Inflammatory macrophage treated with lipopolysaccharide for 4 hours (primary cell): ENCODE data around the gene ANKIB1.

Experiments used
- DNase-seq: peaks from one replicate; pipeline ENCODE4 v3.0.0-alpha.2; 2020

The ANKIB1 gene

DNA sequence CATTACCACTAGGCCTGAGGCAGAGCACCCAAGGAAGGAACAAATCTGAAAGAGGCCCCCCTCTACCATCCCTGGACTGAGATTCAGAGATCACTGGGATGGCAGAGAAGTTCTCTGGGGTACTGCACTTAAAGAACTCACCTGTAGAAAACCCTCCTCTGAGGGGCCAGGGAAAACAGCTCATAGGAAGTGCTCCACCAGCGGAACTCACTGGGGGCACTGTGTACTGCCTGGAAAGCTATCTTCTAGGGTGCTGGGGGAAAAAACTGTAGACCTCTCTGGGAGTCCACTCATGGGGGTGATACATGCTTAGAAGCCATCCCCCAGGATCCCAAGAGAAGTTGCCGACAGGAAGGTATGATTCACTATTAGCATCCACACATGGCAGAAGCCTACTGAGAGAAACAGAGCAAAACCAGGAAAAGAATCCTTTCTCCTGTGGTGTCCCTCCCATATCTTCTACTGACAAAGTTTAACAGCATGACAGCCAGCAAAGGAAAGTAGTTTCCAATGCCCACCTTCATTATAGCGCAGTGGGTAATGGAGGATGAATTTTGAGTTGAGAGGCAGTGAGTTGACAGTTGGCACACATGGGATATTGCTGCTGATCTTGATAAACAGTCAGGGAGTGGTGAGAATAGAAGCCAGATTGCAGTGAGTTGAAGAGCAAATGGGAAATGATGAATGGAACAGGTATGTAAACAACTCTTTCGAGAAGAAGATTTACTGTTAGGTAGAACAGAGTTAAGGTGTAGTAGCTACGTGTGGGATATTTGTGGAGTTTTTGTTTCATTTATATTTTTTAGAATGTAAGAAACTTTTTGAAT is 20.9 kb downstream of the ANKIB1 start:
- no peak for DNase-seq

DNA sequence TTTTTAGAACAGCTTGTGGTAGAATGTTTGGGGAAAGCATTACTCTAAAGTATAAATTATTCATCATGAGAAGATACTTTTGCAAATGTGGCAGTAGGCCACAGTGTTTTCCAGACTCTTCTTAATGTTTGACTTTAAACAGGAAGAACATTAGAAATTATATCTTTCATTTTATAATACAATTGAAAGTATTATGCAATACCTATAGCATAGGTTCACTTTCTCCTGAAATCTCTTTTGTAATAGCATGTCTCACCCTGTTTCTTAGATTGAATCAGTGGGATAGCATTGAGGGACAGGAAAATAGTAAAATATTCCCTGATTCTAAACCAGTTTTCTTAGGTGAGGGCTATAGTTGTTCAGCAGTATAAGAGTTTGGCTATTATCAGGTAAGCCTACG is 23.1 kb downstream of the ANKIB1 start:
- no peak for DNase-seq

DNA sequence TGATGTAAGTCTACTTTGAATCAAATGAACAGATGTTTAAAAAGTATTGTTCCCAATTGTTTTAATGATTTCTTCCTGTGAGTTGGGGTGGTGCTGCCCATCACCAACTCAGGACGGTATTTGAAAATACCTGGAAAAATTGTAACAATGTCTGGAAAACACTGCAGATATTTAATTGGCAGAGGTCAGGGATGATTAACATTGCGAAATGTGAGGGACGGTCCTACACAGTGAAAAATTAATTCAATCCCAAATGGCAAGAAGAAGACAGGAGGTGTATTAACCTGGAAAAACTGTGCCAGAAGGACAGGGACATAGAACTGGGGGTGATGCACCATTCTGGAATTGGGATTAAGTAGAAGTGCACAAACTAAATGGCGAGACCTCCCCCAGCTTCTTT is 29.6 kb downstream of the ANKIB1 start:
- no peak for DNase-seq

DNA sequence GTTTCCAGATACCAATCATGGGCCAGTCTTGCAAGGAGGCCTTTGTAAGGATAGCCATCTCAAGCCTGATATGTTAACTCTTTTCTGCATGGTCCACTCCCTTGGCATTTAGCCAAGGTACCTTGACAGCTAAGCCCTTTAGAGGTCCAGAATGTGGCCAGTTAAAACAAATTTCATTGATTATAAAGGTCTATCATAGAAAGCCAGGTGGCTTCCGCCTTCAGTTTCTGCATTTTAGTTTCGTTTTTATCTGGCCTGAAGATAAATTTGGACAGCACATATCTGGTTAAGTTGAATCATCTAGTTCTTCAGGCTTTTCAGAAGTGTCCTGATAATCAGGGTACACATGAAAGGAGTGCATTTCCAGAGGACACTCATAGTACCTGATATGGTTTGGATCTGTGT is 30.7 kb downstream of the ANKIB1 start:
- DNase-seq = no peak

DNA sequence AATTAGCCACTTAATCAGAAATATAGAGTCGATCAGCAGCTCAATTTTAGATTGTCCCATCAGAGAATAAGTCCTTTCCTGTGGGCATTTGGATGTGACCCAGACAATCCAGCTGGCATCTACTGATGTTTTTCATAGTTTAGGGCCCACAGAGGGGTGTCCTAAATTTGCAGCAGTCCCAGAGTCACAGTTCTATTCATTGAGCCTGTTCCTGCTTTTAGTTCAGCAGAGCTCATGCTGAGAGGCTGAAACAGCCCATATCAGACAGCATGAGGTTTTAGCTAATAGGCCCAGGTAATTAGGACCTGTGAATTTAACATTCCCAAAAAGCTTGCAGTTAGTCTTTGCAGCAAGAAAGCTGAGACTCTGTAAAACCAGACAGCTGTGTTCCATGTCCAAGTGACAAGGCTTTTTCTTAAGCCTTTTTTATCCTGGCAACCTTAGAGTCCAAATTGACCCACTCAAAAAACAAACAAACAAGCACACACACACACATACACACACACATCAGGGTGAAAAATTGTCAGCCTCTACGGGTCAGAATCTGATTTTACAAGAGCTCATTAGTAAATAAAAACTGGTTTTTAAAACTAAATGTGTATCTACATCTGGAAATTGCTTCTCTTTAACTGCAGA is 33.7 kb downstream of the ANKIB1 start:
- DNase-seq = no peak

DNA sequence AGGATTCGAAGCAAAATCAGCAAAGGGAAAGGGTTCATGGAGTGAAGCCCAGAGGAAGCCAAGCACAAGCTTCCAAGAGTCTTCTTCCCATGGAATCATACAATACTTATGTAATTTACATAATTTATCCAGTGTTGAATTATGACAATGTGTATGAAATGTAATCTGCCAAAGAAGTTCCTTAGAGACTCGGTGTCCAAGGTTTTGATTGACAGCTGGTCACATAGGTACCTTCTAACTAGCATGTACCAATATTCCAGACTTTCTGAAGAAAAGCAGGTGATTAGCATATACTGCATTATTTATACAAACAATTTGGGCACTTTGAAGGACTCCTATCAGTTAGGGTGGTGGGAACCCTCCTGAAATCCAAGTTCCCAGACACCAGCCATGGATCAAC is 35.3 kb downstream of the ANKIB1 start:
- no peak for DNase-seq

DNA sequence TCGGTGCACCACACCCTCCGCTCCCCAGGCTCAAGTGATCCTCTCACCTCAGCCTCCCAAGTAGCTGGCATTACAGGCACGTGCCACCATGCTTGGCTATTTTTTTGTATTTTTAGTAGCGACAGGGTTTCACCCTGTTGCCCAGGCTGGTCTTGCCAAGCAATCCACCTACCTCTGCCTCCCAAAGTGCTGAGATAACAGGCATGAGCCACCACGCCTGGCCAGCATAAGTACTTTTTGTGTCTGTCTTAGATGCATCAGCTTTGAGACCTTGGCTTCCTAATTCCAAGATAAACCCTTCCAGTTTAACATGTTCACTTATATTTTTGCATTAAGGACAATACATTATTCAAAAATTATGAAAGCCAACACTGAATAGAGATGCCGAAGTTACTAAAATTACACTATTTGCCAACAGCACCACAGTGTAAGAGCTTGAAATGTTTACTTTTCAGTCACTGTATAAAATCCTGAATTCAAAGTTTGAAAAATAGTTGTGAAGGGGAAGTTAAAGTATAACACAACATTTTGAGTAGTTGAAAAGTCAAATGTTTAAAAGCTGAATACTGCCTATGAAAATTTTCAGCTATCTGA is 36.5 kb downstream of the ANKIB1 start:
- DNase-seq = no peak

DNA sequence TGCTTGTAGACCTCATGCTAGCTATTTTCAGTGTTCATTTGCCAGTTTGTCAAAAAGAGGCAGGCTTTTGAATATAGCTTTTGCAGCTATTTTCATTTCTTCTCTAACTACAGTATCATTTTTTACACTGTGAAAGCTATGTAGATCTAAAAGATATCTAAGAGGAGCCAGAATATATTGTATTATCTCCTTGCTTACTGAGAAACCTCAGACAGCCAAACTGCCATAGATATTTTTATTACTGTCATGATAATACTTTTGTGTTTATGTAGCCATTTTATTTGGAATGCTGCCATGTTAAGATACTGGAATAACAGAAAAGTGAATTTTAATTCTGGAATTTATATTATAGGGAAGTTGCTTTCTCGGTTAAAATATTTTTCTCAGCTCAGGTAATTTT is 37.2 kb downstream of the ANKIB1 start:
- DNase-seq = no peak

DNA sequence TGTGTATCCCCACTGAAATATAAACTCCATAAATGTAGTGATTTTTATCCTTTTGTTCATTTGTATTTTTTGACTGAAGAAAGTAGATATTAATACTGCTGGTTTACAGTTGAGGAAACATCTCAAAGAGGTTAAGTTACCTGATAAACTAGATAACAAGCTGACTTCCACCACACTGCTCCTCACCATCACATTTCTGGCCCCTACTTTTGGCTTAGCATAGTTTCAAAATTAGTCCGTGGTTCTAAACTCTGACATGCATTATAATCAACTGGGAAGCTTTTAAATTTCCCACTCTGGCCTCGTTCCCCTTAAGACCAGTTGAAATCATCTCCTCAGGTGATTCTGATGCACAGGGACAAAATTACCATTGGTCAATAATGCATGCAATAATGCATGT is 43.5 kb downstream of the ANKIB1 start:
- no peak for DNase-seq

DNA sequence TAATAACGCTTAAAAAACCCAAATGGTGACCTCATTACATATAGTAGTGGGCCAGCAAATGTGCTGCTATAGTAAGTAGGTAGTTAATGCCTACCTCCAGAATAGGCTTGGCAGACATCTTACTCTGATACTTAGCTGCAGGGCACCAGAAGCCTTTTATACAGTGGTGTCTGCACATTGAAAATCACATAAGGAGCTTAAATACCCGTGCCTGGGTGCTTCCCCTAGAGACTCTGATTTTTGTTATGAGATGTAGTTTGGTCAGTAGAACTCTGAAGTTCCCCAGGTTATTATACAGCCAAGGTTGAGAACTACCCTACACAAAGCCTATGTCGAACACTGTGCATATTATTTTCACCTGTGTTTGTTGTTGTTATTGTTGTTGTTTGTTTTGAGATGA is 47.2 kb downstream of the ANKIB1 start:
- DNase-seq = no peak

DNA sequence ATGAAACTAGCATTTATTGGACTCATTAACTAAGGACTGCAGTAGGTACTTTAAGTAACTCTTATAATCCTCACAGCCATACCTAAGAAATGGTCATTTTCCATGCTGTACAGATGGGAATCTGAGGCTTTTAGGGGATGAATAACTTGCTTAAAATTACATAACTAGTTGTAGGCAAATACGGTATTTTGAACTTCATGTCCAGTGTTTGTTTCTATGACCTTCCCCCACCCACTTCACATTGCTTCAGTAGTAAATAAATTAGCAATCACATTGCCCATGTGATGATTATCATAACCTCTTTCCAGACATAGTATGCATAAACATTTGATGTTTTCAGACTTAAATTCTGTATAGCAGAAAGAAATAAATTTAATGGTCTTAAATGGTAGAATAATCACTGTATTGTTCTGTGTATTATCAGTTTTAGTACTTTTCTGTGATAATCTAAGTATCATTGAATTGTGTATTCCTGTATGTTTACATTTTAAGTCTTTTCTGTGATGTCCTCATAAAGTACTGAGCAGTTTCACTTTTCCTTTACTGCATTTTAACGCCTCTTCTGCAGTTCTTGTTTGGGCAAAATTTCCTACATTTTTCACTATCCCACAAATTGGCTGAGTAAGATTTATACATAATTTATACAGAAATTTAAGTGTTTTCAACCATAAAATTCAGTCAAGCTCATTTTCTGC is 48.3 kb downstream of the ANKIB1 start:
- DNase-seq = peak; percentile 35

DNA sequence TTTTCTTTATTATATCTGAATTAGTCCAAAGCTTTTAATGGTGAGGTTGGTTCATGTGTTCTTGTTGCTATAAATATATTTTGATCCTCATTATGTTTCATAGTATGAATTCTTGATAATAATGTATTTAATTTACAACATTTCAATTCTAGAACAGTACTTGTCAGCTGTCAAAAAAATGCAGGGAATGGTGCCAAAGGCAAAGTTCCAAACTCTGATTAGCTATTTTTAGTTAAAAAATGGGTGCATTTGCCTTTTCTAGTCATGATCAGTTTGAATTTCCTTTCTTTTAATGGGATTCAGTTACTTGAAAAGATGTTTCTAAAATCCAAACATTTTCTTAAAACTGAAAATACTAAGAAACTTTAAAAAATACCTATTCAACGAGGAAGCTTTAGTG is 49.6 kb downstream of the ANKIB1 start:
- no peak for DNase-seq

DNA sequence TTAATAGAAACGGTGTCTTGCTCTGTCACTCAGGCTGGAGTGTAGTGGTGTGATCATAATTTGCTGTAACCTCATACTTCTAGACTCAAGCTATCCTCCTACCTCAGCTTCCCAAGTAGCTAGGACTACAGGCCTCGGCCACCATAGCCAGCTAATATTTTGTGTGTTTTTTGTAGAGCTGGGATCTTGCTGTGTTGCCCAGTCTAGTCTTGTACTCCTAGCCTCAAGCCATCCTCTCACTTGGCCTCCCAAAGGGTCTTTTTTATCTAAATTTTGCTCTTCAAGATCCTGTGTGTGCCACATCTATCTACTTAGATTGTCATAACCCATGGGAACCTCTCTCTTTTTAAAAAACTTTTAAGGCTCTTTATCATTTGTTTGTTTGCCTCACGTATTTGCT is 50.5 kb downstream of the ANKIB1 start:
- no peak for DNase-seq

DNA sequence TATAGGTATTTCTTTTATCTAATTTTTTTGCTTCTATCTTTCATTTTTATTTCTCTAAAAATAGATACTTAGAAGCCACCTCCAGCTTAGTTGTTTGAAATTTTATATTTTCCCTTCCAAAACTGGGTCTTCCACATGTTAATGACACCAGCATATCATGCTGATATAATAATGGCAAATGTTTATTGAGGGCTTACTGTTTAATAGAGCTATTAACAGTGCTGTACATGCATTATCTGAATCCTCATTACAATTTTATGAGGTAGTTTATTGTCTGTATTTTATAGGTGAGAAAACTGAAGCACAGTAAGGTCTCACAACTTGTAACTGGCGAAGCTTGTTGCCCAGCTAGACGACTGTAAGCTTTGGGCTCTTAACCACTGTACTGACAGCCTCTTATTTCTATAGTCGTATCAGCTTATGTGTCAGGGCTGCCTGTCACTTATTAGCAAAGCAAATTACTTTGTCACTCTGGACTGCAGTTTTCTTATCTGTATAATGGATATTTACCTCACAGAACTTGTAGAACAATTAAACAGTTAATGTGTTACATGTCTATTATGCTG is 51.2 kb downstream of the ANKIB1 start:
- no peak for DNase-seq

DNA sequence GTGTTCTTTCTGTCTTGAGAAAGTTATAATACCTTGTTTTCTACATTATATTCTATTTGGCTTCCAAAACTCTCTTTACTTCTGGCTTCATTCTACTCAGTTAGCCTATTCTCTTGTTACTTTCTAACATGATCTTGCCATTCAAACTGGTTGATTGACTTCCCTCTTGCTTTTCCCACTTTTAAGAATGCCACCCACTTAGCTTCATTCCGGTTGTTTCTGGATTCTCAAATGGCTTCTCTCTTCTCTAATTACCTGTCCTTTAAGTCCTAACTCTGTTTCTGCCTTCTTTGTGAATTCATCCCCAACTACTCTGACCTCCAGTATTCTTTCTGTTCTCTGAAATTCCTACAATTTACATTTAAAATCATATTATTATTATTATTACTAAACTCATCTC is 52.0 kb downstream of the ANKIB1 start:
- DNase-seq = no peak

DNA sequence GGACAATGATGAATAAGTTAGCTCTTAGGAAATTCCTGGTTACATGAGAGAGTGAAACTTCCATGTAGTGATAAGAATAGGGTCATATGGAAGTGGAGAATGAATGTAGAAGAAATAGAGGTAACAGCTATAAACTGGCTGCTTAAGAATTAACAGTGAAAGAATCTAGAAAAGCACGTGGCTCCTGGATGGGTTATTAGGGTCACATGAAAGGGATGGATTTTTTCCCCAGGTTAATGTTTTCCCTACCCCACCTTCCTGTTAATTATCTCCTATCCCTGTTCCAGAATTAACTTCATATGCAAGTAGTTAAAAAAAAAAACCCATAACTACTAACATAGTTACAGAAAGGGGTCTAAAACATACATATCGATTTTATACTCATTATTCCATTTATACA is 58.0 kb downstream of the ANKIB1 start:
- DNase-seq = no peak

DNA sequence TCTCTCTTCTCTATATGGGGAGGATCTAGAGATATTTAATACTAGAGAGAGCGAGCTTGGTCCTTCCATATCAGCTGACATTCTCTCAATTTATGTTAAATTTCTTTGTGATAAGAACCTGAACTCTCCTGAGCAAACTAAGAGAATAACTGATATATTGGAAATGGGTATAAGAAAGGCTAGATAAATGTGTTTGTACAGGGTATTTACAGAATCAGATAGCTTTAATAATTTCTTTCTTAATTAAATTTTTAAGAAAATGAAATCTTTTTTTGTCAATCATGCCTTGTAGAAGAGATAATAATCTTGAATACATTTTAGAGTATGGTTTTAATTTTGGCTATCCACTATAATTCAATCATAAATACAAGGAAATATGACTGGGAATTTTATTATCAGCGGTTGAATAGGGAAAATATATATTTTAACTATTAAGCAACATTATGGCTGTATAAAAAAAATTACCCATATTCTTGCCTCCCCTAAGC is 58.7 kb downstream of the ANKIB1 start:
- DNase-seq = no peak

DNA sequence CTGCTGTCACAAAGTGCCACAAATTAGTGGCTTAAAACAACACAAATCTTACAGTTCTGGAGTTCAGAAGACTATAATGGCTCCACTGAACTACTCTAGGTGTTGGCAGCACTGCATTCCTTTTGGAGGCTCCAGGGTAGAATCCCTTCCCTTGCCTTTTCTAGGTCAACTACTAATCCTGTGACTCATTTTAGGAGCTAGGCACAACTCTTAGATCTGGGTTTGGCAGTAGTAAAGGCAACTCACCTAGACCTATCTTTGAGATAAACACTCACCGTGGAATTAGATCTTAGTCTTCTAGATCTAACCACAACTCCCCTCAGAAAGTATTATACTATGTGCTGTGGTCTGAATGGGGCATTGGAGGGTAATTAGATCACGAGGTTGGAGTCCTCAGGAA is 60.4 kb downstream of the ANKIB1 start:
- DNase-seq = no peak

DNA sequence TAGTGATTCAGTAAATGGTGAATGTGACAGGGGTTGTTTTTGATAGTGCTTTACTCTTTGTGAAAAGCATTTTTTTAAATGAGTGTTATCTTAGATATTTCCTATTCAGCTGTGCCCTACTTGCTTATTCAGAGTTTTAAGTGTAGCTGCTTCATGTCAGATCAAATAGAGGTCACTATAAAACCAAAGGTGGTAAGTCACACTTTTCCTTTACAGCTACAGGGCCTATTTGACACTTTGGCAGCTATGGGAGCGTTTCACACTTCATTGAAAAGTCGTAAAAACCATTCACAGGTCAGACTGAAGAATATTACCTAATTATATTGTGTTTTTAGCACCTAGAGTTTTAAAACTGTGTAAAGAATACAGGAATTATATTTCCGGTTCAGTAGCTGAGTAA is 67.3 kb downstream of the ANKIB1 start:
- DNase-seq = no peak

DNA sequence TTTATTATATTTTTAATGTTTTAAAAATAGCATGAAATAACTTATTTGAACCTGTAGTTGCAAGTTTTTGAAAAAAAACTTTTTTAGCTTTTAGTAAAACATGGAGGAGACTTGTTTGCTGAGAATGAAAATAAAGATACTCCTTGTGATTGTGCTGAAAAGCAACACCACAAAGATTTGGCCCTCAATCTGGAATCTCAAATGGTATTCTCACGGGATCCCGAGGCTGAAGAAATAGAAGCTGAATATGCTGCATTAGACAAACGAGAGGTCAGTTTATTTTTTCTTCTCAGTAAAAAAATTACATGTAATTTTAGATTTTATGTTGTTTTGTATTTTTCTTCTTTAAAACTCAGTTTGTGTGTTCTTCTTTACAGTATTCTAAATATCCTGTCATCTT is 73.5 kb downstream of the ANKIB1 start:
- DNase-seq = no peak

DNA sequence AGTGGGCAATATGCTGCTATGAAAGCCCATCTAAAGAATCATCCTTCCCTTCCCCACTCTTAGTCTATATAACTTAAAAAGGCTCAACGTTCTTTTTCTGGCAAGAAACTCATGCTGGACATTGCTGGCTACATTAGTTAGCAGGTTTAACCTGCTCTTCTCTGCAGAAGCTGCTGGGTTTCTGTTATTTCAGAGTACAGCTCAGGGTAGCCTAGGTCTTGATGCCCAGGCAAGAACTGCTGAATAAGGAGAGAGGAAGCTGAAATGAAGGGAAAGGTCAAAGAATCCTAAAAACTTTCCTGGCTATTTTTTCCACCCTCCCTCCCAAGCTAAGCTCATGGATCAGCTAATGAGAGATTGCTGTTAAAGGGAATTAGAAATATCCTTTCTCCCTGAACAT is 79.4 kb downstream of the ANKIB1 start:
- DNase-seq = no peak

DNA sequence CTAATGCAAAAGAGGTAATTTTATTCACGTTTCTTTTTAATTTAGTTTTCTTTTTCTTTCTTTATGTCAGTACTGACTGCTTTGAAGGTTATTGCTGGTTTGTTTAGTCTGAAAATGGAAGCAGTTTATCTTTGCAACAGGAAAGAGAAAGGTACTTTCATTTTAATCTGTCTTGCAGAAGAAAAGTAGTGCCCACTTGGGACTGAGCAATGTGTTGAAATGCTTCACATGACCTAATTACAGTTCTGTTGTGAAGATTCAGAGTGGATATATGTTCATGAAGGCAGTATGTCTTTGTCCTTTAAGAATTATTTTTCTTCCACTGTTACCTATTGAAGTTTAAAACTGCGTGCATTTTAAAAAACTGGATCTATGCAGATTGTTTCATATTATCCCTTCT is 80.1 kb downstream of the ANKIB1 start:
- DNase-seq = peak; percentile 60

DNA sequence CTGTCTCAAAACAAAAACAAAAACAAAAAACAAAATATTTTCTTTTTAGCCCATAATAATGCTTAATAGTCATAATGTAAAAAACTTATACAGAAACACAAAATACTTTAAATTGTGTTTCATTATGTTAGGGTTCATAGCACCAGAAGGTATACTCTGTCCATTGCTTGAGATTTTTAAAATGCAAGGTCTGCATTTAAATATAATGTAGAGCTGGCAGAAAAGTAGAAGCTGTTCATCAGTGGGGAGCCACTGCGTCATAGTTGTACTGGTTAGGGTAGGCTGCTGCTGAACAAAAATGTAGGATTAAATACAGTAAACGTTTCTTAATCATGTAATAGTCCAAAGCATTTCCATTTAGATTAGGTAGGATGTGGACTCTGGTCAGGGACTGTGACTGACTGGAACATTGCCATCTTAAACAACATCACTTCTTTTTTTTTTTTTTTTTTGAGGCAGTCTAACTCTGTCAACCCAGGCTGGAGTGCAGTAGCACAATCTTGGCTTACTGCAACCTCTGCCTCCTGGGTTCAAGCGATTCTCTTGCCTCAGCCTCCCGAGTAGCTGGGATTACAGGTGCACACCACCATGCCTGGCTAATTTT is 85.2 kb downstream of the ANKIB1 start:
- DNase-seq = no peak
